Trophoblast cell (in vitro differentiated cells and primary cell): ENCODE results near the gene C10orf90.

ENCODE experiments used
- DNase-seq, 2 donors: peaks; one replicate each; pipeline ENCODE4 v3.0.0-alpha.2; 2016
- H2AFZ ChIP-seq: 2 replicates; pipeline ENCODE4 v1.6.1; 2013; ENCODE audit warnings: low read length, moderate library complexity, mild to moderate bottlenecking; ENCODE audit not compliant: insufficient read depth, poor library complexity
- H2AK5ac ChIP-seq: 2 replicates; pipeline ENCODE4 v1.6.1; 2013; ENCODE audit warnings: mild to moderate bottlenecking, low read length
- H2BK120ac ChIP-seq: 2 replicates; pipeline ENCODE4 v1.6.1; 2013; ENCODE audit warnings: low read length, mild to moderate bottlenecking, moderate library complexity; ENCODE audit not compliant: insufficient read depth, poor library complexity
- H2BK12ac ChIP-seq: 2 replicates; pipeline ENCODE4 v1.6.1; 2013; ENCODE audit warnings: mild to moderate bottlenecking, low read length, moderate library complexity
- H2BK5ac ChIP-seq: 2 replicates; pipeline ENCODE4 v1.6.1; 2013; ENCODE audit warnings: low read length, low read depth, moderate library complexity, mild to moderate bottlenecking; ENCODE audit not compliant: poor library complexity
- H3K14ac ChIP-seq: 2 replicates; pipeline ENCODE4 v1.6.1; 2013; ENCODE audit warnings: mild to moderate bottlenecking, low read length
- H3K18ac ChIP-seq: 2 replicates; pipeline ENCODE4 v1.6.1; 2013; ENCODE audit warnings: mild to moderate bottlenecking, low read length
- H3K23ac ChIP-seq: 2 replicates; pipeline ENCODE4 v1.6.1; 2013; ENCODE audit warnings: low read length
- H3K27ac ChIP-seq: 2 replicates; pipeline ENCODE4 v1.5.1; 2013; ENCODE audit warnings: low read depth, mild to moderate bottlenecking, inconsistent platforms, low read length, moderate library complexity
- H3K27me3 ChIP-seq: 2 replicates; pipeline ENCODE4 v1.6.1; 2013; ENCODE audit warnings: inconsistent platforms, mild to moderate bottlenecking, low read length, moderate library complexity; ENCODE audit not compliant: insufficient read depth
- H3K36me3 ChIP-seq, 2 experiments: 1 replicate in 1 of 2; 2 replicates in 1 of 2; pipeline ENCODE4 v1.6.1; 2013; ENCODE audit warnings: low read length in 2 of 2, mild to moderate bottlenecking in 2 of 2, moderate library complexity in 1 of 2; ENCODE audit not compliant: insufficient read depth in 2 of 2, control insufficient read depth in 1 of 2
- H3K4ac ChIP-seq: 2 replicates; pipeline ENCODE4 v1.6.1; 2013; ENCODE audit warnings: low read depth, mild to moderate bottlenecking, low read length, moderate library complexity
- H3K4me1 ChIP-seq, 2 experiments: 1 replicate in 1 of 2; 2 replicates in 1 of 2; pipeline ENCODE4 v1.6.1; 2013; ENCODE audit warnings: low read length in 2 of 2, mild to moderate bottlenecking in 2 of 2, moderate library complexity in 1 of 2; ENCODE audit not compliant: insufficient read depth in 2 of 2, control insufficient read depth in 1 of 2
- H3K4me2 ChIP-seq: 2 replicates; pipeline ENCODE4 v1.6.1; 2013; ENCODE audit warnings: inconsistent platforms, mild to moderate bottlenecking, low read length, moderate library complexity
- H3K4me3 ChIP-seq: 2 replicates; pipeline ENCODE4 v1.5.1; 2013; ENCODE audit warnings: mild to moderate bottlenecking, low read depth, low read length, inconsistent platforms
- H3K79me1 ChIP-seq: one replicate; pipeline ENCODE4 v1.6.1; 2013; ENCODE audit warnings: low read length
- H3K79me2 ChIP-seq: 2 replicates; pipeline ENCODE4 v1.6.1; 2013; ENCODE audit warnings: low read length, mild to moderate bottlenecking; ENCODE audit not compliant: control insufficient read depth, insufficient read depth, poor library complexity
- H3K9ac ChIP-seq: 2 replicates; pipeline ENCODE4 v1.6.1; 2013; ENCODE audit warnings: mild to moderate bottlenecking, low read length
- H3K9me3 ChIP-seq: 2 replicates; pipeline ENCODE4 v1.6.1; 2013; ENCODE audit warnings: low read depth, mild to moderate bottlenecking, control low read depth, inconsistent platforms, low read length; ENCODE audit not compliant: insufficient read depth
- H4K12ac ChIP-seq: 2 replicates; pipeline ENCODE4 v1.6.1; 2013; ENCODE audit warnings: low read depth, mild to moderate bottlenecking, low read length, moderate library complexity
- H4K8ac ChIP-seq: 2 replicates; pipeline ENCODE4 v1.6.1; 2013; ENCODE audit warnings: low read depth, mild to moderate bottlenecking, low read length, moderate library complexity
- H4K91ac ChIP-seq: one replicate; pipeline ENCODE4 v1.6.1; 2013; ENCODE audit warnings: low read depth, mild to moderate bottlenecking, low read length, moderate library complexity
- whole genome bisulfite sequencing: extraction: QIAGEN DNeasy Blood & Tissue Kit; methylation state at CpG from one replicate; pipeline ENCODE4 v1.1.7; 2013; ENCODE audit warnings: missing lambda C conversion rate; ENCODE audit not compliant: insufficient read length, insufficient coverage; ENCODE audit errors: extremely low coverage; 5-methylcytosine and 5-hydroxymethylcytosine counted together

Gene C10orf90

GRCh38 chr10:126398924-126399323, 271.6 kb downstream of the C10orf90 start:
- no peak overlapping the region for H2AK5ac ChIP-seq
- no peak overlapping the region for H3K14ac ChIP-seq
- no peak overlapping the region for H2AFZ ChIP-seq
- H3K79me1 ChIP-seq: no peaks in the 10 kb centered on the region
- no peaks in the 10 kb centered on the region for H3K79me2 ChIP-seq
- H2BK5ac ChIP-seq: no peak overlapping the region
- no peaks in the 10 kb centered on the region for H3K36me3 ChIP-seq
- no peak overlapping the region for H2BK120ac ChIP-seq
- H4K12ac ChIP-seq: no peak overlapping the region
- peak in 1 of 2 donors; percentile 12 for DNase-seq
- H3K4me1 ChIP-seq: peaks cover 2 to 5% of the 10 kb centered on the region in 2 experiments
- no peak overlapping the region for H3K4me2 ChIP-seq
- no peak overlapping the region for H3K4ac ChIP-seq
- H3K9me3 ChIP-seq: no peaks in the 10 kb centered on the region
- no peak overlapping the region for H4K91ac ChIP-seq
- no peak overlapping the region for H4K8ac ChIP-seq
- H3K9ac ChIP-seq: no peak overlapping the region
- H3K18ac ChIP-seq: no peak overlapping the region
- no peak overlapping the region for H3K27ac ChIP-seq
- no CpG with 5 or more reads among the region's 4 CpGs for WGBS
- no peak overlapping the region for H3K4me3 ChIP-seq
- H3K23ac ChIP-seq: no peak overlapping the region
- no peak overlapping the region for H2BK12ac ChIP-seq
- H3K27me3 ChIP-seq: no peaks in the 10 kb centered on the region

- Histone ChIP-seq H3K27ac (no peak overlapping the region), H3K18ac (no peak overlapping the region), H3K9me3 (no peaks in the 10 kb centered on the region), H2BK120ac (no peak overlapping the region), H3K9ac (no peak overlapping the region), H3K14ac (no peak overlapping the region), H3K4me1 (peaks cover 2 to 5% of the 10 kb centered on the region in 2 experiments), H3K4me3 (no peak overlapping the region), H2BK5ac (no peak overlapping the region), H3K36me3 (no peaks in the 10 kb centered on the region), H4K91ac (no peak overlapping the region), H3K23ac (no peak overlapping the region), H2AK5ac (no peak overlapping the region), H4K12ac (no peak overlapping the region), H3K4ac (no peak overlapping the region), H3K79me2 (no peaks in the 10 kb centered on the region), H3K27me3 (no peaks in the 10 kb centered on the region), H3K4me2 (no peak overlapping the region), H3K79me1 (no peaks in the 10 kb centered on the region), H2BK12ac (no peak overlapping the region), H4K8ac (no peak overlapping the region), H2AFZ (no peak overlapping the region)
- DNase-seq: no peak
- WGBS: no CpG with 5 or more reads among the region's 3 CpGs
These were observed 272.1 kb downstream of the C10orf90 start for GRCh38 chr10:126398383-126398743.

GRCh38 chr10:126397640-126398382, 272.7 kb downstream of the C10orf90 start:
- Histone ChIP-seq H3K4ac (no peak overlapping the region), H3K14ac (no peak overlapping the region), H3K4me1 (peaks cover 2 to 5% of the 10 kb centered on the region in 2 experiments)

GRCh38 chr10:126397156-126397555, 273.3 kb downstream of the C10orf90 start:
- no peak overlapping the region for H3K18ac ChIP-seq
- no peak overlapping the region for H3K4me3 ChIP-seq
- H3K4me2 ChIP-seq: no peak overlapping the region
- H4K12ac ChIP-seq: no peak overlapping the region
- H4K91ac ChIP-seq: no peak overlapping the region
- H3K9me3 ChIP-seq: no peaks in the 10 kb centered on the region
- no peak overlapping the region for H3K27ac ChIP-seq
- H2AFZ ChIP-seq: no peak overlapping the region
- no peak for DNase-seq
- H4K8ac ChIP-seq: no peak overlapping the region
- H3K4me1 ChIP-seq: peaks cover 2 to 5% of the 10 kb centered on the region in 2 experiments
- H3K79me2 ChIP-seq: no peaks in the 10 kb centered on the region
- H3K14ac ChIP-seq: no peak overlapping the region
- H3K27me3 ChIP-seq: no peaks in the 10 kb centered on the region
- no peak overlapping the region for H3K4ac ChIP-seq
- no peak overlapping the region for H2BK12ac ChIP-seq
- no peak overlapping the region for H2BK120ac ChIP-seq
- H3K23ac ChIP-seq: no peak overlapping the region
- no peaks in the 10 kb centered on the region for H3K36me3 ChIP-seq
- no peaks in the 10 kb centered on the region for H3K79me1 ChIP-seq
- H2AK5ac ChIP-seq: no peak overlapping the region
- H2BK5ac ChIP-seq: no peak overlapping the region
- WGBS: no CpG with 5 or more reads among the region's 3 CpGs
- no peak overlapping the region for H3K9ac ChIP-seq

More at GRCh38 chr10:126397640-126398382, 272.7 kb downstream of the C10orf90 start:
- Histone ChIP-seq H3K79me1 (no peaks in the 10 kb centered on the region), H3K79me2 (no peaks in the 10 kb centered on the region), H2AFZ (no peak overlapping the region), H3K27ac (no peak overlapping the region), H3K27me3 (no peaks in the 10 kb centered on the region), H3K36me3 (no peaks in the 10 kb centered on the region), H3K9me3 (no peaks in the 10 kb centered on the region), H3K4me2 (no peak overlapping the region), H3K4me3 (no peak overlapping the region), H3K23ac (no peak overlapping the region), H4K8ac (no peak overlapping the region), H2BK5ac (no peak overlapping the region), H3K18ac (no peak overlapping the region), H2BK12ac (no peak overlapping the region), H4K91ac (no peak overlapping the region), H4K12ac (no peak overlapping the region), H2BK120ac (no peak overlapping the region), H3K9ac (no peak overlapping the region), H2AK5ac (no peak overlapping the region)
- DNase-seq: peak; percentile 91 to 92
- WGBS: no CpG with 5 or more reads among the region's 4 CpGs
